GM19452 (cell line): ENCODE results near the gene ALG6.
"Not testable (repeated sequence)": the region's sequence is repeated elsewhere in the genome, so short reads cannot be mapped to it uniquely, and the experiment has no call there.

Source experiments
- ATAC-seq: cut with Tn5 transposase; IDR thresholded peaks from one replicate; pipeline ENCODE4 v1.9.1; 2021; ENCODE audit not compliant: unreplicated experiment

ALG6 gene

GRCh38 chr1:63328122-63328521 lies 39.3 kb upstream of the ALG6 start:
- no peak for ATAC-seq

GRCh38 chr1:63328781-63329180 lies 38.6 kb upstream of the ALG6 start:
- ATAC-seq: no peak

- ATAC-seq: no peak
Measured at GRCh38 chr1:63329621-63330330, 37.7 kb upstream of the ALG6 start.

GRCh38 chr1:63330331-63330916 lies 37.0 kb upstream of the ALG6 start:
- no peak for ATAC-seq

GRCh38 chr1:63342402-63342801 lies 25.0 kb upstream of the ALG6 start:
- ATAC-seq: no peak

GRCh38 chr1:63343922-63344321 lies 23.5 kb upstream of the ALG6 start:
- ATAC-seq: no peak

- ATAC-seq: no peak
Measured at GRCh38 chr1:63350320-63350719, 17.1 kb upstream of the ALG6 start.

- ATAC-seq: no peak
Measured at GRCh38 chr1:63352736-63353135, 14.7 kb upstream of the ALG6 start.

GRCh38 chr1:63356234-63356633 lies 11.2 kb upstream of the ALG6 start:
- ATAC-seq: not testable (repeated sequence)

GRCh38 chr1:63359561-63359960 lies 7.9 kb upstream of the ALG6 start:
- no peak for ATAC-seq

GRCh38 chr1:63362073-63362472 lies 5.4 kb upstream of the ALG6 start:
- no peak for ATAC-seq

GRCh38 chr1:63362578-63362977 lies 4.8 kb upstream of the ALG6 start:
- no peak for ATAC-seq

- ATAC-seq: no peak
Measured at GRCh38 chr1:63363014-63363413, 4.4 kb upstream of the ALG6 start.

GRCh38 chr1:63366908-63367214 lies 566 bp upstream of the ALG6 start:
- no peak for ATAC-seq

GRCh38 chr1:63368131-63368530 lies 704 bp downstream of the ALG6 start:
- ATAC-seq: no peak

- ATAC-seq: no peak
Measured at GRCh38 chr1:63379583-63379982, 12.2 kb downstream of the ALG6 start.

- no peak for ATAC-seq
Measured at GRCh38 chr1:63381741-63382140, 14.3 kb downstream of the ALG6 start.

GRCh38 chr1:63401945-63402344 lies 34.5 kb downstream of the ALG6 start:
- ATAC-seq: no peak

GRCh38 chr1:63403386-63403785 lies 36.0 kb downstream of the ALG6 start:
- ATAC-seq: no peak

GRCh38 chr1:63405021-63405420 lies 37.6 kb downstream of the ALG6 start:
- ATAC-seq: no peak

- no peak for ATAC-seq
Measured at GRCh38 chr1:63405987-63406386, 38.6 kb downstream of the ALG6 start.

- ATAC-seq: no peak
Measured at GRCh38 chr1:63407002-63407401, 39.6 kb downstream of the ALG6 start.

GRCh38 chr1:63408331-63408730 lies 40.9 kb downstream of the ALG6 start:
- no peak for ATAC-seq
